ENCODE measurements around the gene ZNF497.

The ZNF497 gene

DNA sequence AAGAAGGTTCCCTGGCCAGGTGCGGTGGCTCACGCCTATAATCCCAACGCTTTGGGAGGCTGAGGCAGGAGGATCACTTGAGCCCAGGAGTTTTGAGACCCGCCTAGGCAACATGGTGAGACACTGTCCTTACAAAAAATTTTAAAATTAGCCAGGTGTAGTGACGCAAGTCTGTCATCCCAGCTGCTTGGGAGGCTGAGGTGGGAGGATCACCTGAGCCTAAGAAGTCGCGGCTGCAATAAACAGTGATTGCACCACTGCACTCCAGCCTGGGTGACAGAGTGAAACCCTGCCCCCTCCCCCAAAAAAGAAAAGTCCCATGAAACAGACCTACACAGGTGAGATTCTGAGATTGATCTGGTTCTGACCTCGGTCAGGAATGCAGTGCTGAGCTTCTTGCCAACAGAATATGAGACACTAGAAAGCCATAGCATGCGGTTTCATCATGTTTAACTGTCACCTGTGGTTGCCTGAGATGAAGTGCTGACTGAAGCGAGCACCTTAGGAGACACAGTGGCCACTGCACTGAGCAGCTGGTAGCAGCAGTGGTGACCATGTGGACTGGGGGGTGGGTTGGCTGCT is 7.2 kb downstream of the ZNF497 start:
- no peak overlapping the region for H3K4me3 ChIP-seq (ENCODE audit: low read depth in 1 of 2, low read length in 1 of 2)
- peaks cover 11% of the 10 kb centered on the region in 2 experiments for H3K4me1 ChIP-seq (ENCODE audit: control insufficient read depth in 1 of 2, insufficient read depth in 1 of 2, low read depth in 1 of 2, low read length in 1 of 2)
- no peaks in the 10 kb centered on the region for H3K36me3 ChIP-seq
- H3K27ac ChIP-seq: no peak overlapping the region
- TF ChIP-seq, protein P1, sequence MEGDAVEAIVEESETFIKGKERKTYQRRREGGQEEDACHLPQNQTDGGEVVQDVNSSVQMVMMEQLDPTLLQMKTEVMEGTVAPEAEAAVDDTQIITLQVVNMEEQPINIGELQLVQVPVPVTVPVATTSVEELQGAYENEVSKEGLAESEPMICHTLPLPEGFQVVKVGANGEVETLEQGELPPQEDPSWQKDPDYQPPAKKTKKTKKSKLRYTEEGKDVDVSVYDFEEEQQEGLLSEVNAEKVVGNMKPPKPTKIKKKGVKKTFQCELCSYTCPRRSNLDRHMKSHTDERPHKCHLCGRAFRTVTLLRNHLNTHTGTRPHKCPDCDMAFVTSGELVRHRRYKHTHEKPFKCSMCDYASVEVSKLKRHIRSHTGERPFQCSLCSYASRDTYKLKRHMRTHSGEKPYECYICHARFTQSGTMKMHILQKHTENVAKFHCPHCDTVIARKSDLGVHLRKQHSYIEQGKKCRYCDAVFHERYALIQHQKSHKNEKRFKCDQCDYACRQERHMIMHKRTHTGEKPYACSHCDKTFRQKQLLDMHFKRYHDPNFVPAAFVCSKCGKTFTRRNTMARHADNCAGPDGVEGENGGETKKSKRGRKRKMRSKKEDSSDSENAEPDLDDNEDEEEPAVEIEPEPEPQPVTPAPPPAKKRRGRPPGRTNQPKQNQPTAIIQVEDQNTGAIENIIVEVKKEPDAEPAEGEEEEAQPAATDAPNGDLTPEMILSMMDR (IDR thresholded peaks at IDR 0.05): no peak
- H3K27me3 ChIP-seq: peaks cover 54% of the 10 kb centered on the region
- H3K9me3 ChIP-seq: no peaks in the 10 kb centered on the region

DNA sequence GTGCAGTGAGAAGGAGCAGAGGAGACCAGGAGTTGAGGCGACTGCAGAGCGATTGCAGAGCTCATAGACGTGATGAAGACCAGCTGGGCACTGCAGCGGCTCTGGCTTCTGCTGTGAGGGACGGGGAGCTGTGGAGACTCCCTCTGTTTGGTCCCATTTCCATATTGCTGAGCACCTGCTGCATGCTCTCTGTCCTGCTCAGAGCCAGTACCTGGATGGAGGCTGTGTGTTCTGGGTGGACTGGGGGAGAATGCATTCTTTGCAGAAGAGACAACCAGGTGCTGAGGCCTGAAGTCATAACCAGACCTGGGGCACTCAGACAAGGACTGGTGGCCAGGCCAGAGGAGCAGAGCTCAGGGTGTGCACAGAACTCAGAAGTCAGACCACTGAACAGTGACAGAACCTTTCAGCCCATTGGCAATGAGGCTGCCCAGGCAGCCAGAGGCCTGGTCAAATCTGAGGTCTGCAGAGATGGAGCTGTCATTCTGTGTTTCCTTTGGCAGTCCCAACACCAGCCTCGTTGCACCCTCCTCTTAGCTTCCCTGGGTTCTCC is 8.0 kb downstream of the ZNF497 start:
- Histone ChIP-seq H3K4me1 (ENCODE audit: control insufficient read depth in 1 of 2, insufficient read depth in 1 of 2, low read depth in 1 of 2, low read length in 1 of 2) (peaks cover 11 to 16% of the 10 kb centered on the region in 2 experiments), H3K36me3 (no peaks in the 10 kb centered on the region), H3K27ac (no peak overlapping the region), H3K4me3 (ENCODE audit: low read depth in 1 of 2, low read length in 1 of 2) (no peak overlapping the region), H3K9me3 (no peaks in the 10 kb centered on the region), H3K27me3 (peaks cover 62% of the 10 kb centered on the region)
- TF ChIP-seq, protein P1 (IDR thresholded peaks at IDR 0.05): no peak

DNA sequence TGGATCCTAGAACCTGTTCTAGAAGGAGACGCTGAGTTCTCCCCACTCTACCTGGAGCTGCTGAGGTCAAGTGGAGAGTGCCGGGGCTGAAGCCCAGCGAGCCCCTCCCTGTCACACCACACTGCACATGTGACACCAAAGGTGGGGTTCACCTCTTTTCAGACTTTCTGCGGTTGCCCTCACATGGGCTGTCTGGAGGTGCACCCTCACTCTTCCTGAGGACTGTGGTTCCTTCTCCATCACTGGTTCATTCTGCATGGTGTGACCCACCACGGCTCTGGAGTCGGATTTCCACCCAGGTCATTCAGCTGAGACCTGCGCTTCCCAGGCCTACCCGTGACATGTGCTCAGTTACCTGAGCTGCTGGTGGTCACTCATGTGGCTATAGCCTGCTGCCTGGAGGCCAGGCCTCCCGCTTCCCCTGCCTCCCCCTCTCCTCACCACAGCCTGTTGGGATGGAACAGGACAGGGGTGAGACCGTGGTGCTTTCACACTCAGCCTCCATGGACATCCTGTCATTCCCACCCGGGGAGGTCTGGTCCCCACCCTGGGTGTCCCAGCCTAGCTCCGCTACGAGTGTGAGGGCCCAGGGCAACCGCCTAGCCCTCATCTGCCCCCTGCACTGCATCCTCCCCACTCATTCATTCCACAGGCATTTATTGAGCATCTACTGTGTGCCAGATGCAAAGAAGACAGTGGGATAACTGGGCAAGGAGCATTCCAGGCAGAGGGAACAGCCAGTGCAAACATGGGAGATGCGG is 8.7 kb downstream of the ZNF497 start:
- no peaks in the 10 kb centered on the region for H3K36me3 ChIP-seq
- TF ChIP-seq, protein P1 (IDR thresholded peaks at IDR 0.05): no peak
- no peak overlapping the region for H3K4me3 ChIP-seq (ENCODE audit: low read depth in 1 of 2, low read length in 1 of 2)
- H3K4me1 ChIP-seq (ENCODE audit: control insufficient read depth in 1 of 2, insufficient read depth in 1 of 2, low read depth in 1 of 2, low read length in 1 of 2): peaks cover 11 to 16% of the 10 kb centered on the region in 2 experiments
- no peak overlapping the region for H3K27ac ChIP-seq
- no peaks in the 10 kb centered on the region for H3K9me3 ChIP-seq
- peaks cover 68% of the 10 kb centered on the region for H3K27me3 ChIP-seq

DNA sequence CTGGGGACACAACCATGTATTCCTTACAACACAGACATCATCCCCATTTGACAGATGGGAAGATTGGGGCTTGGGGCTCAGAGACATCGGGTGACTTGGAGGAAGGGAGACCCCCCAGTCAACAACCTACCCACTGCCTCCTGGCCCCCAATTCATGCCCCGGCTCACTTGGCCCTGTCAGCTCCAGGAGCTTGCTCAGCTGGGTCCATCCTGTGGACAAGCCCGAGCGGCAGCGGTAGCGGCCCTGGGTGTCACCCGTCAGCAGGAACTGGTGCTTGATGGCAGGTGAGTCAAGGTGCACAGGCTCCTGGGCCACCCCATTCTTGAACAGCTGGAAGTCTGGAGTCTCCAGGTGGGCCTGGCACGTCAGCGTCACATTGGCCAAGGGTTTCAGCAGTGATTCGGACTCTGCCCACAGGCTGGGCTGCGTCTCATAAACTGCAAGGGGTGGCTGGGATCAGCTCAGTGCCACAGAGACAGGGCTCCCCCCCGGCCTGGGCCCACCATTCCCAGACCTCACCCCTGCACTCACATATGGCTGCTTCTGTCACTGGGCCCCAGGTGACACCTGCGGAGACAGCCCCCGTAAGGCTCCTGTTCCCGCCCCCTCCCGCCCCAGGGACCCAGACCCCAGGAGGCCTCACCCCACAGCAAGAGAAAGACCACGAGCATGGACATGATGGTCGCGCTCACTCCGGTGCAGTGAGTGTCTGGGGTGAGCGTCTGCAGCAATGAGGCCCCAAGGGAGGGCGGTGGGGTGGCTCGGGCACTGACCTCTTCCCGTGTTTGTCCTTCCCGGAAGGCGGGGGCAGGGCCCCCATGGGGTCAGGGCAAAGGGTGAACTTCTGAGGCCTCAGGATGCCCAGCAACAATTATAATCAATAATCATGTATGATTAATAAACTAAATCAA is 9.5 kb downstream of the ZNF497 start, which contains the start of gene A1BG:
TSS of gene A1BG (minus strand) at position 733 of the 912 bp plus-strand sequence. CDS start at position 678, 55 bp downstream.
- Histone ChIP-seq H3K4me1 (ENCODE audit: control insufficient read depth in 1 of 2, insufficient read depth in 1 of 2, low read depth in 1 of 2, low read length in 1 of 2) (peaks cover 16% of the 10 kb centered on the region in 2 experiments), H3K9me3 (no peaks in the 10 kb centered on the region), H3K27me3 (peaks cover 73% of the 10 kb centered on the region), H3K27ac (no peak within 1 kb of the TSS), H3K4me3 (ENCODE audit: low read depth in 1 of 2, low read length in 1 of 2) (no peak within 1 kb of the TSS), H3K36me3 (no peaks in the 10 kb centered on the region)
- TF ChIP-seq, protein P1 (IDR thresholded peaks at IDR 0.05): no peak

Data from neutrophil (primary cell).